Amniotic epithelial cell (primary cell): ENCODE data around the gene IQGAP1.
"Not testable (repeated sequence)": the region's sequence is repeated elsewhere in the genome, so short reads cannot be mapped to it uniquely, and the experiment has no call there.

Experiments used
- DNase-seq: peaks from one replicate; pipeline ENCODE4 v3.0.0-alpha.2; 2010; ENCODE audit warnings: low read depth

The IQGAP1 gene

GRCh38 chr15:90481023-90481422, 93.0 kb downstream of the IQGAP1 start:
- peak; percentile 74 for DNase-seq

GRCh38 chr15:90482124-90483011, 94.3 kb downstream of the IQGAP1 start:
- DNase-seq: peak; percentile 56

GRCh38 chr15:90483012-90483307, 94.9 kb downstream of the IQGAP1 start:
- DNase-seq: no peak

GRCh38 chr15:90483637-90484036, 95.6 kb downstream of the IQGAP1 start:
- DNase-seq: no peak

GRCh38 chr15:90487186-90487585, 99.1 kb downstream of the IQGAP1 start:
- no peak for DNase-seq

GRCh38 chr15:90489514-90489913, 101.5 kb downstream of the IQGAP1 start:
- DNase-seq: no peak

- DNase-seq: no peak
Measured at GRCh38 chr15:90489944-90490343, 101.9 kb downstream of the IQGAP1 start.

- DNase-seq: no peak
Measured at GRCh38 chr15:90493647-90494046, 105.6 kb downstream of the IQGAP1 start.

- peak; percentile 45 for DNase-seq
Measured at GRCh38 chr15:90495067-90495466, 107.0 kb downstream of the IQGAP1 start.

- DNase-seq: no peak
Measured at GRCh38 chr15:90496791-90497190, 108.7 kb downstream of the IQGAP1 start.

- no peak for DNase-seq
Measured at GRCh38 chr15:90497376-90497775, 109.3 kb downstream of the IQGAP1 start.

- DNase-seq: no peak
Measured at GRCh38 chr15:90497912-90498311, 109.9 kb downstream of the IQGAP1 start.

- DNase-seq: no peak
Measured at GRCh38 chr15:90500171-90500570, 112.1 kb downstream of the IQGAP1 start.

- no peak for DNase-seq
Measured at GRCh38 chr15:90501898-90502297, 113.9 kb downstream of the IQGAP1 start.

- not testable (repeated sequence) for DNase-seq
Measured at GRCh38 chr15:90510781-90511180, 122.7 kb downstream of the IQGAP1 start.

- DNase-seq: not testable (repeated sequence)
Measured at GRCh38 chr15:90511211-90511618, 123.2 kb downstream of the IQGAP1 start.

- DNase-seq: no peak
Measured at GRCh38 chr15:90512276-90512675, 124.2 kb downstream of the IQGAP1 start.

GRCh38 chr15:90512981-90513380, 124.9 kb downstream of the IQGAP1 start:
- no peak for DNase-seq

- DNase-seq: peak; percentile 13
Measured at GRCh38 chr15:90513448-90513847, 125.4 kb downstream of the IQGAP1 start.

GRCh38 chr15:90513893-90514292, 125.9 kb downstream of the IQGAP1 start:
- not testable (repeated sequence) for DNase-seq

GRCh38 chr15:90519688-90520087, 131.6 kb downstream of the IQGAP1 start:
- no peak for DNase-seq

GRCh38 chr15:90520365-90520764, 132.3 kb downstream of the IQGAP1 start:
- DNase-seq: no peak

GRCh38 chr15:90523373-90523772, 135.3 kb downstream of the IQGAP1 start:
- no peak for DNase-seq
